Naive thymus-derived CD4-positive, alpha-beta T cell (primary cell): ENCODE results near the gene C5orf52. TPM values are rescaled to one million over a fixed set of nuclear protein-coding genes. Genes with fewer than 3 reads are reported as not detected.
"Not testable (repeated sequence)": the region's sequence is repeated elsewhere in the genome, so short reads cannot be mapped to it uniquely, and the experiment has no call there.

Experiments
- ATAC-seq: fragments of 150-1000 bp; cut with Tn5 transposase; 2 replicates; pipeline ENCODE4 v1.10.0; 2021; ENCODE audit warnings: mild to moderate bottlenecking, moderate library complexity
- CTCF ChIA-PET: fragments of 350-600 bp; sonication (Branson Sonifier 250); formaldehyde crosslinking; loops from one replicate; lab custom pipeline; 2021; ENCODE audit warnings: antibody characterized with exemption; lab: Charles Lee
- POLR2A ChIA-PET: fragments of 350-600 bp; sonication (Branson Sonifier 250); formaldehyde crosslinking; loops from one replicate; lab custom pipeline; 2021; ENCODE audit warnings: antibody characterized with exemption, inconsistent platforms; lab: Charles Lee
- DNase-seq, 9 donors: peaks; one replicate each; pipeline versions ENCODE4 v3.0.0 to v3.0.0-alpha.2; 2020 to 2022; ENCODE audit warnings: mixed read lengths in 1 of 9
- H3K27ac ChIP-seq: one replicate; pipeline ENCODE4 v1.7.0; 2013; ENCODE audit warnings: mild to moderate bottlenecking, low read depth, low read length, moderate library complexity
- H3K27me3 ChIP-seq, 2 donors: one replicate each; pipeline ENCODE4 v1.7.0; 2013; ENCODE audit warnings: low read length in 2 of 2, mild to moderate bottlenecking in 2 of 2, moderate library complexity in 2 of 2; ENCODE audit not compliant: control insufficient read depth in 2 of 2, insufficient read depth in 2 of 2
- H3K36me3 ChIP-seq, 3 experiments: 1 replicate in 2 of 3; 2 replicates in 1 of 3; pipeline ENCODE4 v1.7.0; 2013; ENCODE audit warnings: low read length in 3 of 3, mild to moderate bottlenecking in 3 of 3, moderate library complexity in 1 of 3; ENCODE audit not compliant: insufficient read depth in 3 of 3, control insufficient read depth in 2 of 3
- H3K4me1 ChIP-seq, 2 donors: one replicate each; pipeline ENCODE4 v1.7.0; 2013; ENCODE audit warnings: low read length in 2 of 2, mild to moderate bottlenecking in 2 of 2, moderate library complexity in 1 of 2; ENCODE audit not compliant: control insufficient read depth in 2 of 2, insufficient read depth in 2 of 2
- H3K4me3 ChIP-seq: 2 replicates; pipeline ENCODE4 v1.7.0; 2013; ENCODE audit warnings: mild to moderate bottlenecking, low read length
- H3K9me3 ChIP-seq, 3 experiments: 1 replicate in 2 of 3; 2 replicates in 1 of 3; pipeline ENCODE4 v1.7.0; 2013; ENCODE audit warnings: low read length in 3 of 3; ENCODE audit not compliant: control insufficient read depth in 2 of 3
- H3K27ac Mint-ChIP-seq, 9 donors: one replicate each; pipeline ENCODE4 v1.8.0; 2020 to 2022; ENCODE audit warnings: mixed read lengths in 9 of 9, mild to moderate bottlenecking in 8 of 9, moderate library complexity in 5 of 9, inconsistent platforms in 2 of 9
- H3K27me3 Mint-ChIP-seq, 5 donors: one replicate each; pipeline ENCODE4 v1.8.0; 2021 to 2022; ENCODE audit warnings: mixed read lengths in 5 of 5, mild to moderate bottlenecking in 1 of 5
- H3K36me3 Mint-ChIP-seq, 5 donors: one replicate each; pipeline ENCODE4 v1.8.0; 2020 to 2022; ENCODE audit warnings: mixed read lengths in 5 of 5, mild to moderate bottlenecking in 3 of 5, inconsistent platforms in 1 of 5
- H3K4me1 Mint-ChIP-seq, 7 donors: one replicate each; pipeline ENCODE4 v1.8.0; 2020 to 2022; ENCODE audit warnings: mixed read lengths in 7 of 7, mild to moderate bottlenecking in 3 of 7, inconsistent platforms in 1 of 7
- H3K4me3 Mint-ChIP-seq, 10 donors: one replicate each; pipeline ENCODE4 v1.8.0; 2020 to 2022; ENCODE audit warnings: mild to moderate bottlenecking in 10 of 10, mixed read lengths in 10 of 10, moderate library complexity in 6 of 10, inconsistent platforms in 2 of 10
- H3K9me3 Mint-ChIP-seq, 11 donors: one replicate each; pipeline ENCODE4 v1.8.0; 2020 to 2022; ENCODE audit warnings: mixed read lengths in 11 of 11, mild to moderate bottlenecking in 4 of 11, inconsistent platforms in 1 of 11, moderate library complexity in 1 of 11
- intact Hi-C, 2 donors: fragments of 100-400 bp; cut with micrococcal nuclease; formaldehyde crosslinking; loops; one replicate each; pipeline ENCODE4 v1.15.1; 2023
- polyA plus RNA-seq, 2 donors: library from polyadenylated mRNA; unstranded; fragments of 300-500 nt; fragmentation: Illumina TruSeq; gene quantifications; one replicate each; pipeline ENCODE4 v1.2.3, GENCODE V29; 2021
- total RNA-seq, 6 experiments: library from RNA in 5 of 6; stranded (reverse) in 5 of 6; gene quantifications; 1 replicate in 5 of 6; 2 replicates in 1 of 6; pipeline ENCODE4 v1.2.3 and lab custom pipeline; 2021 to 2026

The C5orf52 gene
- total and polyA plus RNA-seq, 7 experiments from 2014 or later, result not detected

DNA sequence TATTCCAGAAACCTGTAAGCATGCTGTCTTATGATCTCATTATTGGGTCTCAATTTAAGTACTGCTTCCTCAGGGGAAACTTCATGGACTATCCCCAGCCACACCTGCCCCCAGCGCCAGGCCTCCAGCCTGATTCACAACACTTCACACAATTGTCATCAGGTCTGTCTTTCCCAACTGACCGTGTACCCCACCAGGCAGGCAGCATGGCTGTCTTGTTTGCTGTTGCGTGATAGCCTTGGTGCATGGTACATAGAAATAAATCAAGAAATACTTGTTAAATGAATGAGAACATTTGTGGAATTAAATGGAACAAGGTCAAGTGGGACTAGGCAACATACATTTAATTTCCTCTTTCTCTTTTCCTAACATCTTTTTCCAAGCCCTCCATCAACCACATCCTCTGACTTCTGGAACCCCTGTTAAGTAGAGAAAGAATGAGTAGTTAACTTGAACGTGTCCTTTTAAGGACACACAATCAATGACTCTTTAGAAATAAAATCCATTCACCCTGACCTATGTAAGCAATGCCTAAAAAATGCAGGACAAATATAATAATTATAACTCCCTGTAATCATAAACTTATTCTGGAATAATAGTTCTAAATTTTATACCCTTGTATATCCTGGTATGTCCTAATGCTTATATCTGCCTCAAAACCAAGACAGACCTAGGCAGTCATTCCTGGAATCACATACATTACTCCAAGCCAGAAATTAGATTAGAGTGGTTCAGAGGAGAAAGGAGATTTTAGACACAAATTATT lies 42.7 kb downstream of the C5orf52 start:
- Mint-ChIP-seq H3K4me3 (no peak overlapping the region), H3K9me3 (no peaks in the 10 kb centered on the region), H3K4me1 (peaks cover 7 to 36% (median 16%) of the 10 kb centered on the region in 7 donors), H3K27ac (peak overlapping the region in 1 of 9 donors; percentile 12), H3K36me3 (peaks cover 0 to 6% (median 0%) of the 10 kb centered on the region in 5 donors), H3K27me3 (no peaks in the 10 kb centered on the region)
- H3K27me3 ChIP-seq, result no peaks in the 10 kb centered on the region
- ChIA-PET CTCF (no interaction called here), POLR2A (no interaction called here)
- no peak for ATAC-seq
- H3K36me3 ChIP-seq, result no peaks in the 10 kb centered on the region
- H3K4me3 ChIP-seq, result no peak overlapping the region
- H3K4me1 ChIP-seq, result no peaks in the 10 kb centered on the region
- DNase-seq, result no peak
- H3K9me3 ChIP-seq, result no peaks in the 10 kb centered on the region
- intact Hi-C loops, result loop anchor here in 1 of 2 donors (5.0 kb wide), 1 partner anchor 777 kb away; no protein-coding TSS in a partner anchor
- H3K27ac ChIP-seq, result no peak overlapping the region

DNA sequence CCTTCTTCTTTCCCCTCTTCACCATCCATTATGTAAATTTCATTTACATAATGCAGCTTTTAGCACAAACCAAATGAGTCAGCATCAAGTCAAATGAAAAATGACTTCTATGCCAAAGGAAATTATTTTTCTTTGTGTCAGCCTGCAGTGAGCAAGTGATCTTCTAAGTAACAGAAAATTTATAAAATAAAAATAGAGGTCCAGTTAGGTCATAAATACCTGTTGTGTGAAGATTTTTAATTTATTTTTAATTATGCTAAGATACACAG lies 43.2 kb downstream of the C5orf52 start:
- Histone ChIP-seq H3K36me3 (no peaks in the 10 kb centered on the region), H3K27me3 (no peaks in the 10 kb centered on the region), H3K27ac (no peak overlapping the region), H3K9me3 (no peaks in the 10 kb centered on the region), H3K4me1 (no peaks in the 10 kb centered on the region), H3K4me3 (no peak overlapping the region)
- intact Hi-C loops, result loop anchor here in 1 of 2 donors (5.0 kb wide), 1 partner anchor 777 kb away; no protein-coding TSS in a partner anchor
- Mint-ChIP-seq H3K4me3 (no peak overlapping the region), H3K4me1 (peaks cover 7 to 36% (median 16%) of the 10 kb centered on the region in 7 donors), H3K27me3 (no peaks in the 10 kb centered on the region), H3K9me3 (no peaks in the 10 kb centered on the region), H3K36me3 (peaks cover 0 to 6% (median 0%) of the 10 kb centered on the region in 5 donors), H3K27ac (no peak overlapping the region)
- ATAC-seq (no peak), DNase-seq (no peak)
- CTCF ChIA-PET, result no interaction called here
- POLR2A ChIA-PET, result no interaction called here

GRCh38 chr5:157718519-157718918 lies 47.2 kb downstream of the C5orf52 start:
- ChIA-PET POLR2A (no interaction called here), CTCF (interaction anchor here (0.6 to 1.5 kb wide), 5 partner anchors 24 to 1019 kb away, joined by 3 to 9 read pairs (median 3); partner anchors contain the start of gene C5orf52)
- Histone ChIP-seq H3K9me3 (no peaks in the 10 kb centered on the region), H3K4me1 (no peaks in the 10 kb centered on the region), H3K36me3 (no peaks in the 10 kb centered on the region), H3K27ac (no peak overlapping the region), H3K4me3 (no peak overlapping the region), H3K27me3 (no peaks in the 10 kb centered on the region)
- H3K4me3 Mint-ChIP-seq, result peak overlapping the region in 1 of 10 donors; percentile 75
- H3K36me3 Mint-ChIP-seq, result peaks cover 0 to 12% (median 6%) of the 10 kb centered on the region in 5 donors
- intact Hi-C loops, result loop anchor here (1.0 to 5.0 kb wide), 9 partner anchors 49 to 390 kb away; partner anchors contain the start of gene SOX30 (in 1 of the 2)
- peak overlapping the region in 5 of 9 donors; percentile 22 to 76 (median 52) for H3K27ac Mint-ChIP-seq
- ATAC-seq, result peak; percentile 82
- peak in 6 of 9 donors; percentile 10 to 48 (median 32) for DNase-seq
- peaks cover 0 to 9% (median 0%) of the 10 kb centered on the region in 11 donors for H3K9me3 Mint-ChIP-seq
- peaks cover 0 to 1% (median 0%) of the 10 kb centered on the region in 5 donors for H3K27me3 Mint-ChIP-seq
- H3K4me1 Mint-ChIP-seq, result peaks cover 7 to 46% (median 16%) of the 10 kb centered on the region in 7 donors

DNA sequence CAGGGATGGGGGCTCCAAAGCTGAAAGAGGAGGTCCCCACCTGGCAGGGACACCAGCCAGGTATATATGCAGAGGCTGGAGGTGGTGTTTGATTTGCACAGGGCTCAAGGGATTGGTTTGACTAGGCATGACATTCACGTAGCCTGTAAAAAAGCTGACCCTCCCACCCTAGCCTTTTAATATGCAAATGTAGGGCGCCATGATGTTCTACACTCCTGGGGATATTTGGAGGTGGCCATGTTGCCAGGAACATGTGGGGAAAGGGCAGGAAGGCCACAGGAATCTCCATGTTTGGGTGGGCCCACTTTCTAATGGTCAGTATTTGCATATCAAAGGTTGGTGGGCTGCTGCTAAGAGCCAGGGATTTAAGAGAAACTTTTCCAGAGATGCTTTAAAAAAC lies 47.9 kb downstream of the C5orf52 start:
- ATAC-seq (no peak), DNase-seq (no peak)
- ChIA-PET CTCF (interaction anchor here (0.6 to 1.5 kb wide), 6 partner anchors 24 to 1701 kb away, joined by 3 to 9 read pairs (median 3); partner anchors contain the start of gene C5orf52), POLR2A (no interaction called here)
- no peaks in the 10 kb centered on the region for H3K4me1 ChIP-seq
- no peaks in the 10 kb centered on the region for H3K9me3 ChIP-seq
- Mint-ChIP-seq H3K27me3 (peaks cover 0 to 6% (median 0%) of the 10 kb centered on the region in 5 donors), H3K4me1 (peaks cover 9 to 42% (median 16%) of the 10 kb centered on the region in 7 donors), H3K9me3 (peaks cover 0 to 9% (median 2%) of the 10 kb centered on the region in 11 donors), H3K36me3 (peaks cover 0 to 12% (median 6%) of the 10 kb centered on the region in 5 donors), H3K4me3 (no peak overlapping the region), H3K27ac (no peak overlapping the region)
- no peaks in the 10 kb centered on the region for H3K27me3 ChIP-seq
- H3K27ac ChIP-seq, result no peak overlapping the region
- H3K4me3 ChIP-seq, result no peak overlapping the region
- intact Hi-C loops, result loop anchor here (5.0 kb wide), 4 partner anchors 67 to 377 kb away; partner anchors contain the start of gene SOX30 (in 1 of the 2)
- no peaks in the 10 kb centered on the region for H3K36me3 ChIP-seq

- H3K27me3 ChIP-seq, result no peaks in the 10 kb centered on the region
- DNase-seq (no peak), ATAC-seq (no peak)
- no peaks in the 10 kb centered on the region for H3K4me1 ChIP-seq
- H3K4me3 ChIP-seq, result no peak overlapping the region
- CTCF ChIA-PET, result no interaction called here
- no peaks in the 10 kb centered on the region for H3K36me3 ChIP-seq
- Mint-ChIP-seq H3K36me3 (peaks cover 6 to 17% (median 10%) of the 10 kb centered on the region in 5 donors), H3K4me3 (no peak overlapping the region), H3K4me1 (peaks cover 9 to 33% (median 16%) of the 10 kb centered on the region in 7 donors), H3K27ac (no peak overlapping the region), H3K27me3 (peaks cover 0 to 6% (median 0%) of the 10 kb centered on the region in 5 donors), H3K9me3 (peaks cover 0 to 9% (median 2%) of the 10 kb centered on the region in 11 donors)
- H3K27ac ChIP-seq, result no peak overlapping the region
- intact Hi-C loops, result no loop called here
- no peaks in the 10 kb centered on the region for H3K9me3 ChIP-seq
- POLR2A ChIA-PET, result no interaction called here
Measured at GRCh38 chr5:157721159-157721558, 49.8 kb downstream of the C5orf52 start.

DNA sequence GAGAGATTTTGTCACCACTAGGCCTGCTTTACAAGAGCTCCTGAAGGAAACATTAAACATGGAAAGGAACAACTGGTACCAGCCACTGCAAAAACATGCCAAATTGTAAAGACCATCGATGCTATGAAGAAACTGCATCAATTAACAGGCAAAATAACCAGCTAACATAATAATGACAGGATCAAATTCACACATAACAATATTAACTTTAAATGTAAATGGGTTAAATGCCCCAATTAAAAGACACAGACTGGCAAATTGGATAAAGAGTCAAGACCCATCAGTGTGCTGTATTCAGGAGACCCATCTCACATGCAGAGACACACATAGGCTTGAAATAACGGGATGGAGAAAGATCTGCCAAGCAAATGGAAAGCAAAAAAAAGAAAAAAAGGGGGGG lies 51.6 kb downstream of the C5orf52 start:
- peak overlapping the region in 1 of 9 donors; percentile 27 for H3K27ac Mint-ChIP-seq
- H3K27ac ChIP-seq, H3K27me3 ChIP-seq, DNase-seq, ATAC-seq, intact Hi-C loops, H3K4me3 Mint-ChIP-seq, H3K9me3 Mint-ChIP-seq, CTCF ChIA-PET, POLR2A ChIA-PET, H3K4me3 ChIP-seq, H3K4me1 ChIP-seq, H3K27me3 Mint-ChIP-seq, H3K9me3 ChIP-seq, H3K36me3 ChIP-seq: not testable (repeated sequence)
- peaks cover 6 to 16% (median 12%) of the 10 kb centered on the region in 5 donors for H3K36me3 Mint-ChIP-seq
- peaks cover 7 to 20% (median 9%) of the 10 kb centered on the region in 7 donors for H3K4me1 Mint-ChIP-seq
